ENCODE measurements around the gene BSPRY.
"Not testable (repeated sequence)": the region's sequence is repeated elsewhere in the genome, so short reads cannot be mapped to it uniquely, and the experiment has no call there.

Gene BSPRY

GRCh38 chr9:113360242-113360842 lies 11.0 kb downstream of the BSPRY start:
- Histone ChIP-seq H3K9ac (ENCODE audit: low read depth, low read length) (no peak overlapping the region), H3K4me3 (ENCODE audit: low read depth, low read length) (no peak overlapping the region), H3K4me1 (ENCODE audit: control insufficient read depth, insufficient read depth, low read length) (no peaks in the 10 kb centered on the region), H3K9me3 (ENCODE audit: control insufficient read depth, insufficient read depth, low read length) (no peaks in the 10 kb centered on the region), H3K36me3 (ENCODE audit: control insufficient read depth, insufficient read depth, low read length) (no peaks in the 10 kb centered on the region), H3K27me3 (ENCODE audit: control insufficient read depth, insufficient read depth, low read length) (no peaks in the 10 kb centered on the region)

- H3K27me3 ChIP-seq (ENCODE audit: control insufficient read depth, insufficient read depth, low read length) = no peaks in the 10 kb centered on the region
- no peaks in the 10 kb centered on the region for H3K36me3 ChIP-seq (ENCODE audit: control insufficient read depth, insufficient read depth, low read length)
- H3K9ac ChIP-seq (ENCODE audit: low read depth, low read length) = no peak overlapping the region
- no peaks in the 10 kb centered on the region for H3K9me3 ChIP-seq (ENCODE audit: control insufficient read depth, insufficient read depth, low read length)
- no peak overlapping the region for H3K4me3 ChIP-seq (ENCODE audit: low read depth, low read length)
- H3K4me1 ChIP-seq (ENCODE audit: control insufficient read depth, insufficient read depth, low read length) = no peaks in the 10 kb centered on the region
Observed at GRCh38 chr9:113361304-113362018, 12.1 kb downstream of the BSPRY start.

GRCh38 chr9:113363336-113363735 lies 14.0 kb downstream of the BSPRY start:
- Histone ChIP-seq H3K9ac (ENCODE audit: low read depth, low read length) (no peak overlapping the region), H3K27me3 (ENCODE audit: control insufficient read depth, insufficient read depth, low read length) (no peaks in the 10 kb centered on the region), H3K9me3 (ENCODE audit: control insufficient read depth, insufficient read depth, low read length) (no peaks in the 10 kb centered on the region), H3K36me3 (ENCODE audit: control insufficient read depth, insufficient read depth, low read length) (no peaks in the 10 kb centered on the region), H3K4me1 (ENCODE audit: control insufficient read depth, insufficient read depth, low read length) (no peaks in the 10 kb centered on the region), H3K4me3 (ENCODE audit: low read depth, low read length) (no peak overlapping the region)

GRCh38 chr9:113364951-113365350 lies 15.6 kb downstream of the BSPRY start:
- Histone ChIP-seq H3K36me3 (ENCODE audit: control insufficient read depth, insufficient read depth, low read length) (no peaks in the 10 kb centered on the region), H3K4me3 (ENCODE audit: low read depth, low read length) (no peak overlapping the region), H3K9ac (ENCODE audit: low read depth, low read length) (no peak overlapping the region), H3K4me1 (ENCODE audit: control insufficient read depth, insufficient read depth, low read length) (no peaks in the 10 kb centered on the region), H3K9me3 (ENCODE audit: control insufficient read depth, insufficient read depth, low read length) (no peaks in the 10 kb centered on the region), H3K27me3 (ENCODE audit: control insufficient read depth, insufficient read depth, low read length) (no peaks in the 10 kb centered on the region)

GRCh38 chr9:113365652-113366051 lies 16.3 kb downstream of the BSPRY start:
- not testable (repeated sequence) for H3K9ac ChIP-seq (ENCODE audit: low read depth, low read length); H3K27me3 ChIP-seq (ENCODE audit: control insufficient read depth, insufficient read depth, low read length); H3K9me3 ChIP-seq (ENCODE audit: control insufficient read depth, insufficient read depth, low read length); H3K4me3 ChIP-seq (ENCODE audit: low read depth, low read length); H3K4me1 ChIP-seq (ENCODE audit: control insufficient read depth, insufficient read depth, low read length); H3K36me3 ChIP-seq (ENCODE audit: control insufficient read depth, insufficient read depth, low read length)

GRCh38 chr9:113368348-113368981 lies 19.1 kb downstream of the BSPRY start:
- Histone ChIP-seq H3K4me1 (ENCODE audit: control insufficient read depth, insufficient read depth, low read length) (peaks cover 4% of the 10 kb centered on the region), H3K36me3 (ENCODE audit: control insufficient read depth, insufficient read depth, low read length) (no peaks in the 10 kb centered on the region), H3K9me3 (ENCODE audit: control insufficient read depth, insufficient read depth, low read length) (no peaks in the 10 kb centered on the region), H3K27me3 (ENCODE audit: control insufficient read depth, insufficient read depth, low read length) (no peaks in the 10 kb centered on the region), H3K9ac (ENCODE audit: low read depth, low read length) (no peak overlapping the region), H3K4me3 (ENCODE audit: low read depth, low read length) (no peak overlapping the region)

- Histone ChIP-seq H3K4me3 (ENCODE audit: low read depth, low read length) (no peak overlapping the region), H3K9me3 (ENCODE audit: control insufficient read depth, insufficient read depth, low read length) (no peaks in the 10 kb centered on the region), H3K36me3 (ENCODE audit: control insufficient read depth, insufficient read depth, low read length) (peaks cover 4% of the 10 kb centered on the region), H3K27me3 (ENCODE audit: control insufficient read depth, insufficient read depth, low read length) (no peaks in the 10 kb centered on the region), H3K4me1 (ENCODE audit: control insufficient read depth, insufficient read depth, low read length) (peaks cover 4% of the 10 kb centered on the region), H3K9ac (ENCODE audit: low read depth, low read length) (no peak overlapping the region)
Observed at GRCh38 chr9:113368982-113369854, 19.9 kb downstream of the BSPRY start.

- Histone ChIP-seq H3K4me1 (ENCODE audit: control insufficient read depth, insufficient read depth, low read length) (peaks cover 4% of the 10 kb centered on the region), H3K9me3 (ENCODE audit: control insufficient read depth, insufficient read depth, low read length) (no peaks in the 10 kb centered on the region), H3K36me3 (ENCODE audit: control insufficient read depth, insufficient read depth, low read length) (peaks cover 6% of the 10 kb centered on the region), H3K9ac (ENCODE audit: low read depth, low read length) (no peak overlapping the region), H3K4me3 (ENCODE audit: low read depth, low read length) (no peak overlapping the region), H3K27me3 (ENCODE audit: control insufficient read depth, insufficient read depth, low read length) (no peaks in the 10 kb centered on the region)
Observed at GRCh38 chr9:113369855-113370140, 20.5 kb downstream of the BSPRY start.

GRCh38 chr9:113370806-113371325 lies 21.5 kb downstream of the BSPRY start:
- H3K4me3 ChIP-seq (ENCODE audit: low read depth, low read length) = no peak overlapping the region
- H3K9ac ChIP-seq (ENCODE audit: low read depth, low read length) = no peak overlapping the region
- no peaks in the 10 kb centered on the region for H3K27me3 ChIP-seq (ENCODE audit: control insufficient read depth, insufficient read depth, low read length)
- peaks cover 4% of the 10 kb centered on the region for H3K4me1 ChIP-seq (ENCODE audit: control insufficient read depth, insufficient read depth, low read length)
- no peaks in the 10 kb centered on the region for H3K9me3 ChIP-seq (ENCODE audit: control insufficient read depth, insufficient read depth, low read length)
- H3K36me3 ChIP-seq (ENCODE audit: control insufficient read depth, insufficient read depth, low read length) = peaks cover 6% of the 10 kb centered on the region

GRCh38 chr9:113372059-113372458 lies 22.7 kb downstream of the BSPRY start:
- Histone ChIP-seq H3K4me1 (ENCODE audit: control insufficient read depth, insufficient read depth, low read length) (peaks cover 4% of the 10 kb centered on the region), H3K9ac (ENCODE audit: low read depth, low read length) (no peak overlapping the region), H3K4me3 (ENCODE audit: low read depth, low read length) (no peak overlapping the region), H3K36me3 (ENCODE audit: control insufficient read depth, insufficient read depth, low read length) (peaks cover 6% of the 10 kb centered on the region), H3K27me3 (ENCODE audit: control insufficient read depth, insufficient read depth, low read length) (no peaks in the 10 kb centered on the region), H3K9me3 (ENCODE audit: control insufficient read depth, insufficient read depth, low read length) (no peaks in the 10 kb centered on the region)

GRCh38 chr9:113373256-113373655 lies 23.9 kb downstream of the BSPRY start:
- Histone ChIP-seq H3K9ac (ENCODE audit: low read depth, low read length) (no peak overlapping the region), H3K27me3 (ENCODE audit: control insufficient read depth, insufficient read depth, low read length) (no peaks in the 10 kb centered on the region), H3K36me3 (ENCODE audit: control insufficient read depth, insufficient read depth, low read length) (peaks cover 6% of the 10 kb centered on the region), H3K4me3 (ENCODE audit: low read depth, low read length) (no peak overlapping the region), H3K9me3 (ENCODE audit: control insufficient read depth, insufficient read depth, low read length) (no peaks in the 10 kb centered on the region), H3K4me1 (ENCODE audit: control insufficient read depth, insufficient read depth, low read length) (peaks cover 4% of the 10 kb centered on the region)
